RWPE1 (cell line): ENCODE data around the gene CS.
"Not testable (repeated sequence)": the region's sequence is repeated elsewhere in the genome, so short reads cannot be mapped to it uniquely, and the experiment has no call there.

ENCODE experiments used
- CTCF ChIA-PET: fragments of 350-600 bp; sonication (Branson Sonifier 250); formaldehyde crosslinking; extraction: SDS; loops from one replicate; lab custom pipeline; 2021; lab: Yijun Ruan, JAX
- POLR2A ChIA-PET: fragments of 400-600 bp; formaldehyde crosslinking; extraction: SDS; loops from one replicate; lab custom pipeline; 2020; ENCODE audit warnings: antibody characterized with exemption; ENCODE audit not compliant: low non-redundant PET; lab: Yijun Ruan, JAX
- DNase-seq: peaks from one replicate; pipeline ENCODE4 v3.0.0; 2012; ENCODE audit warnings: low spot score
- H3K27ac ChIP-seq: fragments of 450-650 bp; 2 replicates; pipeline ENCODE4 v1.5.1; 2017
- TF ChIP-seq, protein P1 (sequence below): fragments of 450-650 bp; conservative IDR thresholded peaks from 2 replicates; pipeline ENCODE4 v1.5.1; 2017; ENCODE audit warnings: low read depth, mild to moderate bottlenecking

CS gene

DNA sequence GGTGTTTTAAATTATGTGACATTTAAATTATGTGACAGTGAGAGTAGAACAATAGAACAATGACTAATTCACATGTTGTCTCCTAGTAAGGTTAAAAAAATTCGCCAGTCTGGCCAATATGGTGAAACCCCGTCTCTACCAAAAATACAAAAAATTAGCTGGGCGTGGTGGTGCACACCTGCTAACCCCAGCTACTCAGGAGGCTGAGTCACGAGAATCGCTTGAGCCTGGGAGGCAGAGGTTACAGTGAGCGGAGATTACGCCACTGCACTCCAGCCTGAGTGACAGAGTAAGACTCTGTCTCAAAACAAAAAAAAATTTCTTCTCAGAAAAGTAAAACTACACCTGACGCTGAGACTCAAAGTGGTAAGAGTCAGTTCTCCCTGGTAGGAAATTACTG, 2.7 kb downstream of the CS start:
- TF ChIP-seq, protein P1, sequence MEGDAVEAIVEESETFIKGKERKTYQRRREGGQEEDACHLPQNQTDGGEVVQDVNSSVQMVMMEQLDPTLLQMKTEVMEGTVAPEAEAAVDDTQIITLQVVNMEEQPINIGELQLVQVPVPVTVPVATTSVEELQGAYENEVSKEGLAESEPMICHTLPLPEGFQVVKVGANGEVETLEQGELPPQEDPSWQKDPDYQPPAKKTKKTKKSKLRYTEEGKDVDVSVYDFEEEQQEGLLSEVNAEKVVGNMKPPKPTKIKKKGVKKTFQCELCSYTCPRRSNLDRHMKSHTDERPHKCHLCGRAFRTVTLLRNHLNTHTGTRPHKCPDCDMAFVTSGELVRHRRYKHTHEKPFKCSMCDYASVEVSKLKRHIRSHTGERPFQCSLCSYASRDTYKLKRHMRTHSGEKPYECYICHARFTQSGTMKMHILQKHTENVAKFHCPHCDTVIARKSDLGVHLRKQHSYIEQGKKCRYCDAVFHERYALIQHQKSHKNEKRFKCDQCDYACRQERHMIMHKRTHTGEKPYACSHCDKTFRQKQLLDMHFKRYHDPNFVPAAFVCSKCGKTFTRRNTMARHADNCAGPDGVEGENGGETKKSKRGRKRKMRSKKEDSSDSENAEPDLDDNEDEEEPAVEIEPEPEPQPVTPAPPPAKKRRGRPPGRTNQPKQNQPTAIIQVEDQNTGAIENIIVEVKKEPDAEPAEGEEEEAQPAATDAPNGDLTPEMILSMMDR = no peak
- CTCF ChIA-PET = interaction anchor here (0.7 to 0.9 kb wide), 2 partner anchors 20 to 30 kb away, joined by 3 read pairs; no protein-coding TSS in a partner anchor
- no peak for DNase-seq
- POLR2A ChIA-PET = no interaction called here
- H3K27ac ChIP-seq = peak overlapping the region; percentile 7; the same call in 1 of the 2 replicates

DNA sequence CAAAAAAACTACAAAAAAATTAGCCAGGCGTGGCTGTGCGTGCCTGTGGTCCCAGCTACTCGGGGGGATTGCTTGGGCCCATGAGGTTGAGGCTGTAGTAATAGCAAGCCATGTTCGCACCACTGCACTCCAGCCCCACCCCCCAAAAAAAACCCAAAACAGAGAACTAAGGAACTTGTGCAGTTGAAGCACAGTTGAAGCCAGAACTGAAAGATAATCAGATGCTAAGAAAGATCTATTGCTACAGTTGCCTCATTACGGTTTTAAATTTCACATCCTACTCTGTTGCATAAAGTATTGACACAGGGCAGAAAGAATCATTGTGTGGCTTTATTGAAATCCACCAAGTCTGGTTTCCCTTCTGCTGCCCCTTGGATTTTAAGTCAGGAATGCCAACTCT, 3.8 kb downstream of the CS start:
- TF ChIP-seq, protein P1 = no peak
- POLR2A ChIA-PET = no interaction called here
- DNase-seq = no peak
- CTCF ChIA-PET = no interaction called here
- peak overlapping the region; percentile 28; the same call in 1 of the 2 replicates for H3K27ac ChIP-seq

DNA sequence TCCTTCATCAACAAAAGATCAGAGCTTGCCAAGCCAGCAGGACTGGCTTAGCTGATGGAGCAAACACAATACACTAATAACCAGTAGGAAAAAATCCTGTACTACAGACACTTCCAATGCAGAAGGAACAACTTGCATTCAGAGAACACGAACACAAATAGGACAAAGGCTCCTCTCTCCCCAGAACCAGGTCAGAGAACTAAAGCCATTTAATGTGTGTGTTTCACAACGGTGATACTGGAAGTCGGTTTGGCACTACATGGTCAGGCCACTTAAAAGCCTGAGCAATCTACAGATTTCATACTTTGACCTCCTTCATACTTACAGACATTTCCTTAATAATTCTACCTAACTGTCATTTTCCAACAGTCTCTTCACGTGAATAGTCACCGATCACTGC, 6.3 kb downstream of the CS start:
- H3K27ac ChIP-seq = no peak overlapping the region
- TF ChIP-seq, protein P1 = no peak
- ChIA-PET POLR2A (no interaction called here), CTCF (no interaction called here)
- no peak for DNase-seq

DNA sequence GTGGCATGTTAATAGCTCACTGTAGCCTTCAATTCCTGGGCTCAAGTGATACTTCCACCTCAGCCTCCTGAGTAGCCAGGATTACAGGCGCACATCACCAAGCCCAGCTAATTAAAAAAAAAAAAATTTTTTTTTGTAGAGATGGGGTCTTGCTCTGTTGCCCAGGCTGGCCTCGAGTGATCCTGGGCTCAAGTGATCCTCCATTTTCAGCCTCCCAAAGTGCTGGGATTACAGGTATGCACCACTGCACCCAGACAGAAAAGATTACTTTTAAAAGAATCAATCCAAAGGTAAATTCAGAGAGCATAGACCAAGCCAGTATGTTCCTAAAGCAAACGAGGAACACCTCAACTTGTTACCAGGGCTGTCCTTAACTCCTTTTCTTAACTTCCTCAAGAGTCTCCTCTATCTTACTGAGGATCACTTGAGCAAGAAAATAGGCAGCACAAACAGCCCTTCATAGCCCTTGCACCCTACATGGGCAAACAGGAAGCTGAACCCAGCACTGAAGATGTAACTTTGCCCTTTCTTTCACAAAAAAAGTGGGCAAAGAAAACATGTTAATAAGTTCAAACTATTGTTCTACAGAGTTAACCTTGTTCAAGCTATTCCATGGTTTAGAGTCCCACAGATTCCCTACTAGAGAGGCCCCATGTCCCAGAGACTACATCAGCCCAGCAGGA, 11.3 kb downstream of the CS start:
- CTCF ChIA-PET = interaction anchor here (0.6 to 1.3 kb wide), 2 partner anchors 22 to 176 kb away, joined by 4 to 5 read pairs; partner anchors contain the start of gene COQ10A
- TF ChIP-seq, protein P1 = no peak
- DNase-seq = no peak
- POLR2A ChIA-PET = no interaction called here
- no peak overlapping the region for H3K27ac ChIP-seq

DNA sequence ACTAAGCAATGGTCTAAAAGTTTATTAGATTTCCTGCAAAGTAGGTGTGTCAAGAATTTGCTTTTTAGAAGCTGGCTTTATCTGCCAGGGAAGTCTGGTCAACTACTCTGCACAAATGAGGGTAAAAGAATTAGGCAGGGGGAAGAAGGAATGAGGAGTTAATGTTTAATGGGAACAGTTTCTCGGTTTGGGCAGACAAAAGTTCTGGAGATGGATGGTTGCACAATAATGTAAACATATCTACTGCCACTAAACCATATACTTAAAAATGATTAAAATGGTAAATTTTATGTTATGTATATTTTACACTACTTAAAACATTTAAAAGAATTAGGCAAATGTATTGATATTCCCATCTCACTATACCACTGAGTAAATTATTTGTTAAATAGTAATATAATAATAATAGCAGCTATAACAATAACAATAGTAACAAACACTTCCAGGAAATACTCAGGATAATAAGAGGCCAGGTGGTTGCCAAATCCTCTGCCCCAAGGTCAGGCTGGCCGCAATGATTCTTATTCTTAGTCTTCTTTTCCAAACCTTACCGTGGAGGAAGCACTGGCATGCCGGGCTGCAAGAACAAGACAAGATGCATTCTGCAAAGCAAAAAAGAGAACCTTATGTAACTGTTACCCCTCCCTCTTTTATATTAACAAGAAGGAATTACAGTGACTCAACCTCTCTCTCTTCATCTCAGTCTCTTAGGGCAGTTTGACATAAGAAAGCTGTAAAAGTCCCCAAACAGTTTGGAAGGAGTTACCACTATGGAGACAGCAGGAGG, 13.9 kb downstream of the CS start:
- CTCF ChIA-PET = interaction anchor here (0.6 kb wide), 1 partner anchor 24 kb away, joined by 3 read pairs; no protein-coding TSS in a partner anchor
- DNase-seq = no peak
- no peak overlapping the region for H3K27ac ChIP-seq
- TF ChIP-seq, protein P1 = no peak
- POLR2A ChIA-PET = no interaction called here

DNA sequence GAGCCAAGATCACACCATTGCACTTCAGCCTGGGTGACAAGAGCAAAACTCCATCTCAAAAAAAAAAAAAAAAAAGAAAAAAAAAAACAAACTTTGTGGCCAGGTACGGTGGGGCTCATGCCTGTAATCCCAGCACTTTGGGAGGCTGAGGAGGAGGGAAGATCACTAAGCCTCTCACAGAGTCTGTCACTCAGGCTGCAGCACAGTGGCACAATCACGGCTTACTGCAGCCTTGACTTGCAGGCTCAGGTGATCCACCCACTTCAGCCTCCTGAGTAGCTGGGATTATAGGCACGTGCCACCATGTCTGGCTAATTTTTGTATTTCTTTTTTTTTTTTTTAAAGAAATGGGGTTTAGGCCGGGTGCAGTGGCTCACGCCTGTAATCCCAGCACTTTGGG, 15.9 kb downstream of the CS start:
- not testable (repeated sequence) for DNase-seq, H3K27ac ChIP-seq
- CTCF ChIA-PET = interaction anchor here (0.6 kb wide), 1 partner anchor 110 kb away, joined by 6 read pairs; no protein-coding TSS in a partner anchor
- POLR2A ChIA-PET = interaction anchor here (0.5 kb wide), 1 partner anchor 296 kb away, joined by 6 read pairs; no protein-coding TSS in a partner anchor

DNA sequence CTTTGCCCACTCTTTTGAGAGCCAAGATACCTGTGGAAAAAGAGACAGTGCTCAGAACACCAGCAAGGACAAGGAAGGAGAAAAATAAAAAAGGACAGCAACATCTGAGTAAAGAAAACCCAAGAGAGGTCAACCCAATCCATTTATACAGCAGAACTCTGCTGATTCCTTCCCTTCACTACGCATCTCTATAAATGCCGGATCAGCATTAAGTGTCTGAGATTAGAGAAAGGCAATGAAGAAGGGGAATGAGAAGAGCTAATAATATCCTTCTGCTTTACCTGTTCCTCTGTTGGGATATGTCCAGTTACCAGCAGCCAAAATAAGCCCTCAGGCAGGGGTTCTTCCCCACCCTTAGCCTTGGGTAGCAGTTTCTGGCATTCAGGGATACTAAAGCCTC, 17.6 kb downstream of the CS start:
- H3K27ac ChIP-seq = no peak overlapping the region
- no peak for DNase-seq
- POLR2A ChIA-PET = no interaction called here
- CTCF ChIA-PET = no interaction called here
- TF ChIP-seq, protein P1 = no peak
